WI38 (cell line): ENCODE measurements around the gene CLDN10.
"Not testable (repeated sequence)": the region's sequence is repeated elsewhere in the genome, so short reads cannot be mapped to it uniquely, and the experiment has no call there.

Experiments
- H3K4me3 ChIP-seq: 2 replicates; pipeline ENCODE4 v1.5.1; 2011; ENCODE audit warnings: low read depth, mild to moderate bottlenecking, control low read depth, low read length
- CTCF ChIP-seq: IDR thresholded peaks from 2 replicates; pipeline ENCODE4 v1.5.1; 2012; ENCODE audit warnings: low read depth, mild to moderate bottlenecking, control low read depth, low read length

Gene CLDN10

GRCh38 chr13:95553581-95554385, 1.3 kb downstream of the CLDN10 start:
- no peak overlapping the region for H3K4me3 ChIP-seq
- TF ChIP-seq CTCF = no peak

GRCh38 chr13:95557013-95557412, 4.5 kb downstream of the CLDN10 start:
- no peak for TF ChIP-seq CTCF
- no peak overlapping the region for H3K4me3 ChIP-seq

GRCh38 chr13:95559100-95559499, 6.6 kb downstream of the CLDN10 start:
- TF ChIP-seq CTCF = no peak
- H3K4me3 ChIP-seq = no peak overlapping the region

- no peak overlapping the region for H3K4me3 ChIP-seq
Measured at GRCh38 chr13:95560387-95560786, 7.9 kb downstream of the CLDN10 start.

GRCh38 chr13:95564091-95564490, 11.6 kb downstream of the CLDN10 start:
- H3K4me3 ChIP-seq = no peak overlapping the region
- no peak for TF ChIP-seq CTCF

More at GRCh38 chr13:95560387-95560786, 7.9 kb downstream of the CLDN10 start:
- TF ChIP-seq CTCF = no peak

GRCh38 chr13:95564733-95565291, 12.3 kb downstream of the CLDN10 start:
- TF ChIP-seq CTCF = no peak
- no peak overlapping the region for H3K4me3 ChIP-seq

GRCh38 chr13:95565758-95566157, 13.2 kb downstream of the CLDN10 start:
- H3K4me3 ChIP-seq = not testable (repeated sequence)
